Natural killer cell (primary cell): Measurements from ENCODE around the gene IGSF1. TPM values are rescaled to one million over a fixed set of nuclear protein-coding genes. Genes with fewer than 3 reads are reported as not detected.

Experiments used
- ATAC-seq, 3 donors: fragments of 150-1000 bp in 2 of 3; fragments of 200-7000 bp in 1 of 3; cut with Tn5 transposase; 1 replicate in 1 of 3; 2 replicates in 2 of 3; pipeline ENCODE4 v1.10.0; 2021; ENCODE audit warnings: mild to moderate bottlenecking in 2 of 3, moderate library complexity in 2 of 3
- DNase-seq, 2 donors: peaks; one replicate each; pipeline versions ENCODE4 v3.0.0 to v3.0.0-alpha.2; 2013 to 2021; ENCODE audit warnings: mixed read lengths in 1 of 2
- H3K27ac ChIP-seq: one replicate; pipeline ENCODE4 v1.5.1; 2013; ENCODE audit warnings: mild to moderate bottlenecking, low read length
- H3K27me3 ChIP-seq: one replicate; pipeline ENCODE4 v1.6.1; 2013; ENCODE audit warnings: low read length; ENCODE audit not compliant: control insufficient read depth, insufficient read depth
- H3K36me3 ChIP-seq: one replicate; pipeline ENCODE4 v1.6.1; 2013; ENCODE audit warnings: low read length; ENCODE audit not compliant: control insufficient read depth, insufficient read depth
- H3K4me1 ChIP-seq: one replicate; pipeline ENCODE4 v1.6.1; 2013; ENCODE audit warnings: low read length; ENCODE audit not compliant: control insufficient read depth, insufficient read depth
- H3K4me3 ChIP-seq: one replicate; pipeline ENCODE4 v1.5.1; 2013; ENCODE audit warnings: low read length
- H3K9me3 ChIP-seq: one replicate; pipeline ENCODE4 v1.6.1; 2013; ENCODE audit warnings: low read length; ENCODE audit not compliant: control insufficient read depth, insufficient read depth
- H3K27ac Mint-ChIP-seq, 2 donors: one replicate each; pipeline ENCODE4 v1.8.0; 2022; ENCODE audit warnings: mild to moderate bottlenecking in 2 of 2, mixed read lengths in 2 of 2, moderate library complexity in 1 of 2
- H3K27me3 Mint-ChIP-seq, 2 donors: one replicate each; pipeline ENCODE4 v1.8.0; 2022; ENCODE audit warnings: low read depth in 2 of 2, mixed read lengths in 2 of 2
- H3K36me3 Mint-ChIP-seq: one replicate; pipeline ENCODE4 v1.8.0; 2022; ENCODE audit warnings: mixed read lengths
- H3K4me1 Mint-ChIP-seq, 2 donors: one replicate each; pipeline ENCODE4 v1.8.0; 2022; ENCODE audit warnings: mixed read lengths in 2 of 2
- H3K4me3 Mint-ChIP-seq: one replicate; pipeline ENCODE4 v1.8.0; 2022; ENCODE audit warnings: mild to moderate bottlenecking, moderate library complexity, mixed read lengths
- H3K9me3 Mint-ChIP-seq, 2 donors: one replicate each; pipeline ENCODE4 v1.8.0; 2022; ENCODE audit warnings: mixed read lengths in 2 of 2
- WGBS: methylation state at CpG from one replicate; pipeline ENCODE4 v1.1.7; 2013; ENCODE audit warnings: missing lambda C conversion rate; ENCODE audit not compliant: insufficient coverage; 5-methylcytosine and 5-hydroxymethylcytosine counted together
- intact Hi-C: fragments of 100-400 bp; cut with micrococcal nuclease; formaldehyde crosslinking; loops from one replicate; pipeline ENCODE4 v1.14.2; 2022
- total RNA-seq, 4 donors: library from RNA; stranded (reverse); fragments of 120-200 nt in 1 of 4; gene quantifications; one replicate each; pipeline versions ENCODE4 v1.2.3 to v1.2.4, GENCODE V29; 2013 to 2022
- TF ChIP-seq, protein P1 (sequence below): fragments of 200-600 bp; IDR thresholded peaks from one replicate; pipeline ENCODE4 v1.8.0; 2022; ENCODE audit warnings: antibody characterized with exemption

IGSF1 gene
- total RNA-seq, 3 donors from 2014 or later (not counting 1 experiment from before 2014, with no cell fraction given): not detected

DNA sequence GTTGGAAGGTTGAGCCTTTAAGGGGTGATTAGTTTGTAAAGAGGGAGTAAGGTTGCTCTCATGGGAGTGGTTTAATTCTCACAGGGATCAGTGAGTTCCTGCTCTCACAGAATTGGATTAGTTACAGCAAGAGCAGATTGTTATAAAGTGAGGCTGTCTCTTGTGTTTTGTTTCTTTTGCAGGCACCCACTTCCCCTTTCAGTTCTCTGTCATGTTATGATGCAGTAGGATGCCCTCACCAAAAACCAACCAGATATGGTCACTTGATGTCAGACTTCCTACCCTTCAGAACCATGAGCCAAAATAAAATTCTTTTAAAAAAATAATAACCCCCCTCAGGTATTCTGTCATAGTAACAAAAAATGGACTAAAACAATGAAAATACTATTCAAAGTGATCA, 19.9 kb upstream of the IGSF1 start:
- TF ChIP-seq, protein P1, sequence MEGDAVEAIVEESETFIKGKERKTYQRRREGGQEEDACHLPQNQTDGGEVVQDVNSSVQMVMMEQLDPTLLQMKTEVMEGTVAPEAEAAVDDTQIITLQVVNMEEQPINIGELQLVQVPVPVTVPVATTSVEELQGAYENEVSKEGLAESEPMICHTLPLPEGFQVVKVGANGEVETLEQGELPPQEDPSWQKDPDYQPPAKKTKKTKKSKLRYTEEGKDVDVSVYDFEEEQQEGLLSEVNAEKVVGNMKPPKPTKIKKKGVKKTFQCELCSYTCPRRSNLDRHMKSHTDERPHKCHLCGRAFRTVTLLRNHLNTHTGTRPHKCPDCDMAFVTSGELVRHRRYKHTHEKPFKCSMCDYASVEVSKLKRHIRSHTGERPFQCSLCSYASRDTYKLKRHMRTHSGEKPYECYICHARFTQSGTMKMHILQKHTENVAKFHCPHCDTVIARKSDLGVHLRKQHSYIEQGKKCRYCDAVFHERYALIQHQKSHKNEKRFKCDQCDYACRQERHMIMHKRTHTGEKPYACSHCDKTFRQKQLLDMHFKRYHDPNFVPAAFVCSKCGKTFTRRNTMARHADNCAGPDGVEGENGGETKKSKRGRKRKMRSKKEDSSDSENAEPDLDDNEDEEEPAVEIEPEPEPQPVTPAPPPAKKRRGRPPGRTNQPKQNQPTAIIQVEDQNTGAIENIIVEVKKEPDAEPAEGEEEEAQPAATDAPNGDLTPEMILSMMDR: no peak
- peaks cover 0 to 7% of the 10 kb centered on the region in 2 donors for H3K27me3 Mint-ChIP-seq
- Histone ChIP-seq H3K27me3 (no peaks in the 10 kb centered on the region), H3K9me3 (no peaks in the 10 kb centered on the region), H3K27ac (no peak overlapping the region), H3K36me3 (no peaks in the 10 kb centered on the region), H3K4me1 (no peaks in the 10 kb centered on the region), H3K4me3 (no peak overlapping the region)
- H3K4me3 Mint-ChIP-seq: no peak overlapping the region
- intact Hi-C loops: no loop called here
- no peaks in the 10 kb centered on the region for H3K36me3 Mint-ChIP-seq
- ATAC-seq (no peak), DNase-seq (no peak)
- no peaks in the 10 kb centered on the region for H3K4me1 Mint-ChIP-seq
- H3K9me3 Mint-ChIP-seq: no peaks in the 10 kb centered on the region
- no peak overlapping the region for H3K27ac Mint-ChIP-seq

DNA sequence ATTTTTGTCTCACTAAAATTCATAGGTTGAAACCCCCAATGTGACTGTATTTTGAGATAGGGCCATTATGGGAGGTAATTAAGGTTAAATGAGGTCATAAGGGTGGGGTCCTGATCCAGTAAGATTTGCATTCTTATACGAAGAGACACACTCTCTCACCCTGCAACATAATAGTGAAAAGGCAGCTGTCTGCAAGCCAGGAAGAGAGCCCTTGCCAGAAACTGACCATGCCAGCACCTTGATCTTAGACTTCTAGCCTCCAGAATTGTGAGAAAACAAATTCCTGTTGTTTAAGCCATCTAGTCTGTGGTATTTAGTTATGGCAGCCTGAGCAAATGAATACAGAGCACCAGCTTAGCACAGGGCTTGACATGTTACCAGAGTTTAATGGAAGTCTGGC, 17.5 kb upstream of the IGSF1 start:
- intact Hi-C loops: no loop called here
- no peak overlapping the region for H3K27ac ChIP-seq
- ATAC-seq: no peak
- H3K36me3 Mint-ChIP-seq: no peaks in the 10 kb centered on the region
- H3K4me1 Mint-ChIP-seq: no peaks in the 10 kb centered on the region
- H3K27me3 ChIP-seq: no peaks in the 10 kb centered on the region
- no peaks in the 10 kb centered on the region for H3K36me3 ChIP-seq
- H3K27ac Mint-ChIP-seq: no peak overlapping the region
- WGBS: no CpG with 5 or more reads among the region's 1 CpG
- no peak overlapping the region for H3K4me3 Mint-ChIP-seq
- H3K27me3 Mint-ChIP-seq: peaks cover 0 to 3% of the 10 kb centered on the region in 2 donors
- H3K4me3 ChIP-seq: no peak overlapping the region
- TF ChIP-seq, protein P1: no peak
- no peaks in the 10 kb centered on the region for H3K4me1 ChIP-seq
- no peak for DNase-seq
- H3K9me3 Mint-ChIP-seq: no peaks in the 10 kb centered on the region
- H3K9me3 ChIP-seq: no peaks in the 10 kb centered on the region

DNA sequence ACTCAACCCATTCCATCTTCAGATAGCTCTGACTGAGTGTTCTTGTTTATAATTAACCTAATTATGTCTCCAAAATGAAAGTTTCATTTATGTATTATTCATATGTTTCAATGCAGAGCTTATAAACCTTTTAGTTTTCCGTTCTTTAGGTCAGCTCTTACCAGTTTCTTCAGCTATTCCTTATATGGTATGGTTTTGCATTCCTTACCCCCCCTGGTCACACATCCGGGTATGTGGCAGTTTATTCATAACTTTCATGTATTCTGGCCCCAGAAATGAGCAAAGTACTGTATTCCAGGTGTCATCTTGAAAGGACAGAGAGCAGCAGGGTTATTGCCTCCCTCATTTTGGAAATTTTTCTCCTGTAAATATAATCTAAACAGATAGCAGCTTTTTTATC, 16.8 kb upstream of the IGSF1 start:
- DNase-seq (no peak), ATAC-seq (no peak)
- Histone ChIP-seq H3K27ac (no peak overlapping the region), H3K9me3 (no peaks in the 10 kb centered on the region), H3K4me3 (no peak overlapping the region), H3K27me3 (no peaks in the 10 kb centered on the region), H3K36me3 (no peaks in the 10 kb centered on the region), H3K4me1 (no peaks in the 10 kb centered on the region)
- intact Hi-C loops: no loop called here
- TF ChIP-seq, protein P1: no peak
- Mint-ChIP-seq H3K9me3 (no peaks in the 10 kb centered on the region), H3K4me1 (no peaks in the 10 kb centered on the region), H3K36me3 (no peaks in the 10 kb centered on the region), H3K4me3 (no peak overlapping the region), H3K27me3 (peaks cover 0 to 3% of the 10 kb centered on the region in 2 donors), H3K27ac (no peak overlapping the region)
- WGBS: 70% methylated on average over 1 of the region's 2 CpGs

DNA sequence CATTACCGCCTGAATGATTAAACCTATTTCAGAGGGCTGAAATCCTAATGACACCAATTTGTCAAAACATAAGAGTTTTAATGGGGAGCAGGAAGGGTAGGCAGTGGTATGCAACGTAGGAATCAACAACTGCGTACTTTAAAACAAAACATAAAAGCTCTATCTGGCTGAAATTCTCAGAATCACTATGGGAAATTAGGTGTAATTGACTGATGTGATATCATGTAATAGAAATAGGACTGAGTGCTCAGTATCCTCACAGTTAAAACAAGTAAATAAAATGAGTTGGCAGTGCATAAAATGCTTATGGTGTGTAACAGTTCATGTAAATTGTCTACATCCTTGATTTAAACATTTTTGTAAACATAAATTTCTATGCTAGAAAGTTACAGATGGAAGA, 13.6 kb upstream of the IGSF1 start:
- no peaks in the 10 kb centered on the region for H3K4me1 Mint-ChIP-seq
- H3K4me1 ChIP-seq: no peaks in the 10 kb centered on the region
- TF ChIP-seq, protein P1: no peak
- H3K9me3 ChIP-seq: no peaks in the 10 kb centered on the region
- H3K4me3 ChIP-seq: no peak overlapping the region
- no peaks in the 10 kb centered on the region for H3K9me3 Mint-ChIP-seq
- no peak overlapping the region for H3K4me3 Mint-ChIP-seq
- H3K27ac ChIP-seq: no peak overlapping the region
- ATAC-seq (no peak), DNase-seq (no peak)
- H3K27me3 ChIP-seq: no peaks in the 10 kb centered on the region
- no peaks in the 10 kb centered on the region for H3K36me3 Mint-ChIP-seq
- H3K27ac Mint-ChIP-seq: no peak overlapping the region
- H3K36me3 ChIP-seq: no peaks in the 10 kb centered on the region
- peaks cover under 1 to 3% of the 10 kb centered on the region in 2 donors for H3K27me3 Mint-ChIP-seq
- WGBS: no CpG with 5 or more reads among the region's 3 CpGs
- intact Hi-C loops: no loop called here
